GM23338 (cell line): ENCODE results near the gene ELAVL3. TPM values are rescaled to one million over a fixed set of nuclear protein-coding genes. Genes with fewer than 3 reads are reported as not detected.

Experiments used
- CTCF ChIP-seq, 2 experiments: fragments of 200-600 bp in 1 of 2; sonication (generic) in 1 of 2; conservative IDR thresholded peaks; 2 replicates each; pipeline versions ENCODE4 v1.5.1 to v1.6.1; 2016 to 2017; ENCODE audit warnings: antibody characterized with exemption in 2 of 2, low read depth in 2 of 2, mild to moderate bottlenecking in 2 of 2, moderate library complexity in 1 of 2
- POLR2AphosphoS5 ChIP-seq: IDR thresholded peaks from 2 replicates; pipeline ENCODE4 v1.6.1; 2016; ENCODE audit warnings: antibody characterized with exemption, low read depth
- polyA plus RNA-seq: library from polyadenylated mRNA; unstranded; fragments of >200 nt; fragmentation: Nextera tagmentation; extraction: Ambion mirVana; gene quantifications from 2 replicates; pipeline ENCODE4 v1.2.1, GENCODE V29; 2016
- total RNA-seq: library from RNA; depleted of rRNA; stranded (reverse); fragments of >200 nt; shearing (Covaris generic); gene quantifications from 2 replicates; pipeline ENCODE4 v1.2.3, GENCODE V29; 2014
- TF ChIP-seq, protein P1 (sequence below): fragments of 250-450 bp; sonication (Bioruptor Pico); IDR thresholded peaks from 2 replicates; pipeline ENCODE4 v1.5.0; 2020; ENCODE audit warnings: mild to moderate bottlenecking, moderate library complexity
- TF ChIP-seq, protein P2 (sequence below): IDR thresholded peaks from 2 replicates; pipeline ENCODE4 v1.6.1; 2016; ENCODE audit warnings: antibody characterized with exemption
- TF ChIP-seq, protein P3 (sequence below): IDR thresholded peaks from one replicate; pipeline ENCODE4 v1.6.1; 2018; ENCODE audit warnings: antibody characterized with exemption; ENCODE audit not compliant: unreplicated experiment

The ELAVL3 gene
- total and polyA plus RNA-seq, 2 experiments from 2014 or later: 0.45 to 1.2 TPM

DNA sequence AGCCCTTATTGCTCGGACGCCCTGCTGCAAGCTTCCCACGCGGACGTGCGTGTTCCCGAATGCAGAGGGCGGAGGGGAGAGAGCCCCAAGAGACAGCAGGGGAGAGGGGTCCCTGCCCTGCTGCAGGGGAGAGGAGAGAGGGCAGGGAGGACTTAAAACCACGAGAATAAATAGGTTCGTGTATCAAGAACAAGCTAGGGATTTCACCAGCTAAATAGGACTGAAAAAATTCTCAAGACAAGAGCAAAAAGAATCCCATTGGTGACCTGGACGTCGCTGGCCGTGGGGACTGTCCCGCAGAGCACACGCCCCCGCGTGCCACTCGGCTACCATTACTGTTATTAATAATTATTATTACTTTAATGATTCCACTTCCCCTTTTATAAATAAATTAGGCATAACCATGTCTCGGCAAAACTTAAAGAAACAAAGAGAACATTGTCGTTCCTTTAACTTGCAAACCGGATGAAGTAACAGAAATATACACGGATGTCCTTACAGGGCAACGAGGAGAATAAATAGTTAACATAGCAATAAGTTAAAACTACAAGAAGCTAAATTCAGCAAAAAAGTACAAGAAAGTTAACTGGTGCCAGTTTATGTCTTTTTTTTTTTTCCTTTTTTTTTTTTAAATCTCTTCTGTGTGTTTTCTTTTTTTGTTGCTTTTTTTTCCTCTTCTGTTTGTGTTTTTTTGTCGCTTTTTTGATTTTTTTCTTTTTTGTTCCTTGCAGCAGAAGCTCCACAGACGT lies 28.8 kb downstream of the ELAVL3 start (continued):
- TF ChIP-seq, protein P1, sequence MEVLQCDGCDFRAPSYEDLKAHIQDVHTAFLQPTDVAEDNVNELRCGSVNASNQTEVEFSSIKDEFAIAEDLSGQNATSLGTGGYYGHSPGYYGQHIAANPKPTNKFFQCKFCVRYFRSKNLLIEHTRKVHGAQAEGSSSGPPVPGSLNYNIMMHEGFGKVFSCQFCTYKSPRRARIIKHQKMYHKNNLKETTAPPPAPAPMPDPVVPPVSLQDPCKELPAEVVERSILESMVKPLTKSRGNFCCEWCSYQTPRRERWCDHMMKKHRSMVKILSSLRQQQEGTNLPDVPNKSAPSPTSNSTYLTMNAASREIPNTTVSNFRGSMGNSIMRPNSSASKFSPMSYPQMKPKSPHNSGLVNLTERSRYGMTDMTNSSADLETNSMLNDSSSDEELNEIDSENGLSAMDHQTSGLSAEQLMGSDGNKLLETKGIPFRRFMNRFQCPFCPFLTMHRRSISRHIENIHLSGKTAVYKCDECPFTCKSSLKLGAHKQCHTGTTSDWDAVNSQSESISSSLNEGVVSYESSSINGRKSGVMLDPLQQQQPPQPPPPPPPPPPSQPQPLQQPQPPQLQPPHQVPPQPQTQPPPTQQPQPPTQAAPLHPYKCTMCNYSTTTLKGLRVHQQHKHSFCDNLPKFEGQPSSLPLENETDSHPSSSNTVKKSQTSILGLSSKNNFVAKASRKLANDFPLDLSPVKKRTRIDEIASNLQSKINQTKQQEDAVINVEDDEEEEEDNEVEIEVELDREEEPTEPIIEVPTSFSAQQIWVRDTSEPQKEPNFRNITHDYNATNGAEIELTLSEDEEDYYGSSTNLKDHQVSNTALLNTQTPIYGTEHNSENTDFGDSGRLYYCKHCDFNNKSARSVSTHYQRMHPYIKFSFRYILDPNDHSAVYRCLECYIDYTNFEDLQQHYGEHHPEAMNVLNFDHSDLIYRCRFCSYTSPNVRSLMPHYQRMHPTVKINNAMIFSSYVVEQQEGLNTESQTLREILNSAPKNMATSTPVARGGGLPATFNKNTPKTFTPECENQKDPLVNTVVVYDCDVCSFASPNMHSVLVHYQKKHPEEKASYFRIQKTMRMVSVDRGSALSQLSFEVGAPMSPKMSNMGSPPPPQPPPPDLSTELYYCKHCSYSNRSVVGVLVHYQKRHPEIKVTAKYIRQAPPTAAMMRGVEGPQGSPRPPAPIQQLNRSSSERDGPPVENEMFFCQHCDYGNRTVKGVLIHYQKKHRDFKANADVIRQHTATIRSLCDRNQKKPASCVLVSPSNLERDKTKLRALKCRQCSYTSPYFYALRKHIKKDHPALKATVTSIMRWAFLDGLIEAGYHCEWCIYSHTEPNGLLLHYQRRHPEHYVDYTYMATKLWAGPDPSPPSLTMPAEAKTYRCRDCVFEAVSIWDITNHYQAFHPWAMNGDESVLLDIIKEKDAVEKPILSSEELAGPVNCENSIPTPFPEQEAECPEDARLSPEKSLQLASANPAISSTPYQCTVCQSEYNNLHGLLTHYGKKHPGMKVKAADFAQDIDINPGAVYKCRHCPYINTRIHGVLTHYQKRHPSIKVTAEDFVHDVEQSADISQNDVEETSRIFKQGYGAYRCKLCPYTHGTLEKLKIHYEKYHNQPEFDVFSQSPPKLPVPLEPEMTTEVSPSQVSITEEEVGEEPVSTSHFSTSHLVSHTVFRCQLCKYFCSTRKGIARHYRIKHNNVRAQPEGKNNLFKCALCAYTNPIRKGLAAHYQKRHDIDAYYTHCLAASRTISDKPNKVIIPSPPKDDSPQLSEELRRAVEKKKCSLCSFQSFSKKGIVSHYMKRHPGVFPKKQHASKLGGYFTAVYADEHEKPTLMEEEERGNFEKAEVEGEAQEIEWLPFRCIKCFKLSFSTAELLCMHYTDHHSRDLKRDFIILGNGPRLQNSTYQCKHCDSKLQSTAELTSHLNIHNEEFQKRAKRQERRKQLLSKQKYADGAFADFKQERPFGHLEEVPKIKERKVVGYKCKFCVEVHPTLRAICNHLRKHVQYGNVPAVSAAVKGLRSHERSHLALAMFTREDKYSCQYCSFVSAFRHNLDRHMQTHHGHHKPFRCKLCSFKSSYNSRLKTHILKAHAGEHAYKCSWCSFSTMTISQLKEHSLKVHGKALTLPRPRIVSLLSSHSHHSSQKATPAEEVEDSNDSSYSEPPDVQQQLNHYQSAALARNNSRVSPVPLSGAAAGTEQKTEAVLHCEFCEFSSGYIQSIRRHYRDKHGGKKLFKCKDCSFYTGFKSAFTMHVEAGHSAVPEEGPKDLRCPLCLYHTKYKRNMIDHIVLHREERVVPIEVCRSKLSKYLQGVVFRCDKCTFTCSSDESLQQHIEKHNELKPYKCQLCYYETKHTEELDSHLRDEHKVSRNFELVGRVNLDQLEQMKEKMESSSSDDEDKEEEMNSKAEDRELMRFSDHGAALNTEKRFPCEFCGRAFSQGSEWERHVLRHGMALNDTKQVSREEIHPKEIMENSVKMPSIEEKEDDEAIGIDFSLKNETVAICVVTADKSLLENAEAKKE (CRISPR knock-in tag): no peak
- TF ChIP-seq CTCF (conservative IDR thresholded peaks at IDR 0.05; ENCODE audit: low read depth in 2 of 2) (no peak), POLR2AphosphoS5 (no peak)
- TF ChIP-seq, protein P2, sequence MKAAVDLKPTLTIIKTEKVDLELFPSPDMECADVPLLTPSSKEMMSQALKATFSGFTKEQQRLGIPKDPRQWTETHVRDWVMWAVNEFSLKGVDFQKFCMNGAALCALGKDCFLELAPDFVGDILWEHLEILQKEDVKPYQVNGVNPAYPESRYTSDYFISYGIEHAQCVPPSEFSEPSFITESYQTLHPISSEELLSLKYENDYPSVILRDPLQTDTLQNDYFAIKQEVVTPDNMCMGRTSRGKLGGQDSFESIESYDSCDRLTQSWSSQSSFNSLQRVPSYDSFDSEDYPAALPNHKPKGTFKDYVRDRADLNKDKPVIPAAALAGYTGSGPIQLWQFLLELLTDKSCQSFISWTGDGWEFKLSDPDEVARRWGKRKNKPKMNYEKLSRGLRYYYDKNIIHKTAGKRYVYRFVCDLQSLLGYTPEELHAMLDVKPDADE: no peak
- TF ChIP-seq, protein P3, sequence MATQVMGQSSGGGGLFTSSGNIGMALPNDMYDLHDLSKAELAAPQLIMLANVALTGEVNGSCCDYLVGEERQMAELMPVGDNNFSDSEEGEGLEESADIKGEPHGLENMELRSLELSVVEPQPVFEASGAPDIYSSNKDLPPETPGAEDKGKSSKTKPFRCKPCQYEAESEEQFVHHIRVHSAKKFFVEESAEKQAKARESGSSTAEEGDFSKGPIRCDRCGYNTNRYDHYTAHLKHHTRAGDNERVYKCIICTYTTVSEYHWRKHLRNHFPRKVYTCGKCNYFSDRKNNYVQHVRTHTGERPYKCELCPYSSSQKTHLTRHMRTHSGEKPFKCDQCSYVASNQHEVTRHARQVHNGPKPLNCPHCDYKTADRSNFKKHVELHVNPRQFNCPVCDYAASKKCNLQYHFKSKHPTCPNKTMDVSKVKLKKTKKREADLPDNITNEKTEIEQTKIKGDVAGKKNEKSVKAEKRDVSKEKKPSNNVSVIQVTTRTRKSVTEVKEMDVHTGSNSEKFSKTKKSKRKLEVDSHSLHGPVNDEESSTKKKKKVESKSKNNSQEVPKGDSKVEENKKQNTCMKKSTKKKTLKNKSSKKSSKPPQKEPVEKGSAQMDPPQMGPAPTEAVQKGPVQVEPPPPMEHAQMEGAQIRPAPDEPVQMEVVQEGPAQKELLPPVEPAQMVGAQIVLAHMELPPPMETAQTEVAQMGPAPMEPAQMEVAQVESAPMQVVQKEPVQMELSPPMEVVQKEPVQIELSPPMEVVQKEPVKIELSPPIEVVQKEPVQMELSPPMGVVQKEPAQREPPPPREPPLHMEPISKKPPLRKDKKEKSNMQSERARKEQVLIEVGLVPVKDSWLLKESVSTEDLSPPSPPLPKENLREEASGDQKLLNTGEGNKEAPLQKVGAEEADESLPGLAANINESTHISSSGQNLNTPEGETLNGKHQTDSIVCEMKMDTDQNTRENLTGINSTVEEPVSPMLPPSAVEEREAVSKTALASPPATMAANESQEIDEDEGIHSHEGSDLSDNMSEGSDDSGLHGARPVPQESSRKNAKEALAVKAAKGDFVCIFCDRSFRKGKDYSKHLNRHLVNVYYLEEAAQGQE: no peak
